PFSK-1 (cell line): ENCODE data around the gene SLC25A25.
A peak's percentile ranks its signal among the peaks of the same experiment; 100 is the strongest.

Experiments
- FOXP2 ChIP-seq: optimal IDR thresholded peaks from 2 replicates; pipeline ENCODE3; 2011; ENCODE audit warnings: borderline replicate concordance, control low read depth, inconsistent platforms; ENCODE audit not compliant: insufficient read depth; ENCODE audit errors: extremely low read length, extremely low read depth
- POLR2AphosphoS5 ChIP-seq: IDR thresholded peaks from 2 replicates; pipeline ENCODE4 v1.6.1; 2012; ENCODE audit warnings: low read depth, mild to moderate bottlenecking, control low read depth, low read length, moderate library complexity
- SIN3A ChIP-seq: IDR thresholded peaks from 2 replicates; pipeline ENCODE4 v1.6.1; 2012; ENCODE audit warnings: mild to moderate bottlenecking, low read length, moderate library complexity, borderline replicate concordance; ENCODE audit not compliant: insufficient read depth
- TAF1 ChIP-seq: IDR thresholded peaks from 2 replicates; pipeline ENCODE4 v1.6.1; 2012; ENCODE audit warnings: low read length, control low read depth, borderline replicate concordance; ENCODE audit not compliant: insufficient read depth
- TF ChIP-seq, protein P1 (sequence below), 2 experiments: IDR thresholded peaks; 2 replicates each; pipeline versions ENCODE4 v1.6.1 to v1.8.0; 2011 to 2012; ENCODE audit warnings: low read depth in 2 of 2, low read length in 2 of 2, control low read depth in 1 of 2, inconsistent platforms in 1 of 2, mild to moderate bottlenecking in 1 of 2, moderate library complexity in 1 of 2; ENCODE audit not compliant: insufficient read depth in 1 of 2

Gene SLC25A25

GRCh38 chr9:128091144-128091543 is 23.1 kb downstream of the SLC25A25 start:
- TF ChIP-seq FOXP2 (no peak), TAF1 (no peak), POLR2AphosphoS5 (no peak), SIN3A (no peak)
- TF ChIP-seq, protein P1, sequence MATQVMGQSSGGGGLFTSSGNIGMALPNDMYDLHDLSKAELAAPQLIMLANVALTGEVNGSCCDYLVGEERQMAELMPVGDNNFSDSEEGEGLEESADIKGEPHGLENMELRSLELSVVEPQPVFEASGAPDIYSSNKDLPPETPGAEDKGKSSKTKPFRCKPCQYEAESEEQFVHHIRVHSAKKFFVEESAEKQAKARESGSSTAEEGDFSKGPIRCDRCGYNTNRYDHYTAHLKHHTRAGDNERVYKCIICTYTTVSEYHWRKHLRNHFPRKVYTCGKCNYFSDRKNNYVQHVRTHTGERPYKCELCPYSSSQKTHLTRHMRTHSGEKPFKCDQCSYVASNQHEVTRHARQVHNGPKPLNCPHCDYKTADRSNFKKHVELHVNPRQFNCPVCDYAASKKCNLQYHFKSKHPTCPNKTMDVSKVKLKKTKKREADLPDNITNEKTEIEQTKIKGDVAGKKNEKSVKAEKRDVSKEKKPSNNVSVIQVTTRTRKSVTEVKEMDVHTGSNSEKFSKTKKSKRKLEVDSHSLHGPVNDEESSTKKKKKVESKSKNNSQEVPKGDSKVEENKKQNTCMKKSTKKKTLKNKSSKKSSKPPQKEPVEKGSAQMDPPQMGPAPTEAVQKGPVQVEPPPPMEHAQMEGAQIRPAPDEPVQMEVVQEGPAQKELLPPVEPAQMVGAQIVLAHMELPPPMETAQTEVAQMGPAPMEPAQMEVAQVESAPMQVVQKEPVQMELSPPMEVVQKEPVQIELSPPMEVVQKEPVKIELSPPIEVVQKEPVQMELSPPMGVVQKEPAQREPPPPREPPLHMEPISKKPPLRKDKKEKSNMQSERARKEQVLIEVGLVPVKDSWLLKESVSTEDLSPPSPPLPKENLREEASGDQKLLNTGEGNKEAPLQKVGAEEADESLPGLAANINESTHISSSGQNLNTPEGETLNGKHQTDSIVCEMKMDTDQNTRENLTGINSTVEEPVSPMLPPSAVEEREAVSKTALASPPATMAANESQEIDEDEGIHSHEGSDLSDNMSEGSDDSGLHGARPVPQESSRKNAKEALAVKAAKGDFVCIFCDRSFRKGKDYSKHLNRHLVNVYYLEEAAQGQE (IDR thresholded peaks at IDR 0.05; ENCODE audit: insufficient read depth in 1 of 2, low read depth in 2 of 2, low read length in 2 of 2): no peak

- TF ChIP-seq SIN3A: no peak
- no peak for TF ChIP-seq TAF1
- no peak for TF ChIP-seq FOXP2
- TF ChIP-seq, protein P1 (IDR thresholded peaks at IDR 0.05; ENCODE audit: insufficient read depth in 1 of 2, low read depth in 2 of 2, low read length in 2 of 2): no peak
- TF ChIP-seq POLR2AphosphoS5: no peak
Measured at GRCh38 chr9:128091571-128091970, 23.5 kb downstream of the SLC25A25 start.

DNA sequence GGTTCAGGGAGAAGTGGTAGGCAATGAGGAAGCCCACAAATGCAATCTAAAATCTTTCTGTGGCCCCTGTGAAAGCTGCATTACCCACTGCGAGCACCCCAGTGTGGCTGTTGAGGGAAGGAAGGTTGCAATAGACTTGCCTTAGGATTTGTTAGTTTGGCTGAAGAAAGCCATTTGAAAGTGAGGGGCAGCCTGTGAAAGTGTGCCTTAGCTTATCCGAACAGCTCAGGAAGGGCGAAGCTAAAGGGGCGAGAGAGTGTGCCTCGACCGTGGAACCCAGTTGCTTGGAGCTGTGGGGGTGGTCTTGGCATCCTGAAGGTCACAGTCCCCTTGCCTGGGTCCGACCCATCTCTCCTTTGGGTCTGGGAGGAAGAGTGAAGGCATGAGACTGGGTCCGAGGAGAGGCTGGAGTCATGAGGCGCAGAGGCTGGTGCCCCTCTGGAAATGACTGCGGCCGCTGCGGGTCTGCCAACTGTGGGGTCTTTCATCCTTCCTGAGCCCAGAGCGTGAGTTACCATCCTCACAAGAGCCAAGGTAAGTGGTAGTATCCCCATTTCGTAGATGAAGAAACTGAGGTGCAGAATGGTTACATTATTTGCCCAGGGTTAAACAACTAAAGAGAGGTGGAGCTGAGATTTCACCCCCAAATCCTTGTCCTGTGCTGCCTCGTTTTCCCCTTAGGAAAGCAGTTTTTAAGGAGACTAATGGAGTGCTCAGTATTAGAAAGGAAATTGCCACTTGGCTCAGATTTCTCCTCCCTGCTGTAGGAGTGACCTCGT is 24.4 kb downstream of the SLC25A25 start:
- no peak for TF ChIP-seq POLR2AphosphoS5
- no peak for TF ChIP-seq SIN3A
- TF ChIP-seq, protein P1 (IDR thresholded peaks at IDR 0.05; ENCODE audit: insufficient read depth in 1 of 2, low read depth in 2 of 2, low read length in 2 of 2): no peak
- TF ChIP-seq TAF1: no peak
- no peak for TF ChIP-seq FOXP2

GRCh38 chr9:128093011-128093410 is 25.0 kb downstream of the SLC25A25 start:
- no peak for TF ChIP-seq TAF1

GRCh38 chr9:128094166-128094949 is 26.3 kb downstream of the SLC25A25 start:
- TF ChIP-seq SIN3A (peak; percentile 83), POLR2AphosphoS5 (peak; percentile 50; the same call in 1 of the 2 replicates), TAF1 (no peak; the same call in 1 of the 2 replicates)

GRCh38 chr9:128094950-128095544 is 27.0 kb downstream of the SLC25A25 start:
- TF ChIP-seq POLR2AphosphoS5 (no peak), FOXP2 (no peak), TAF1 (no peak)
- TF ChIP-seq, protein P1 (IDR thresholded peaks at IDR 0.05; ENCODE audit: insufficient read depth in 1 of 2, low read depth in 2 of 2, low read length in 2 of 2): no peak
